Measurements from ENCODE around the gene COA1.

DNA sequence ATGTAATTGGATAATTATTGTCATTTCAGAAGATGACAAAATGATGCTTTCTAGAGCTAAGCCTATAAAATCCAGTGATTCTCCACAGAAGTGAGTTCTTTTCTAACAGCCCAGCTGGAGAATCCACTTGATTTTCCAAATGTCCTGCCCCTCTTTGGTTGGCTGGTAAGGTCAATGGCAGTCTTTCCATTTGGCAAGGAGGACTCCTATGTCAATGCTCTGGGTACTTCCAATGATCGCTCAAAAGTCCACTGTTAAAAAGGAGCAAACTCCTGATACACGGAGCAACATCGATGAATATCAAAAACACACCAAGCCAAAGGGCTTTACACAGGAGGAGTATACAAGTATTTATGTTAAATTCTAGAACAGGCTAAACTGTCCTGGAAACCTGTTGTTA lies 88.6 kb downstream of the COA1 start:
- TF ChIP-seq, protein P1, sequence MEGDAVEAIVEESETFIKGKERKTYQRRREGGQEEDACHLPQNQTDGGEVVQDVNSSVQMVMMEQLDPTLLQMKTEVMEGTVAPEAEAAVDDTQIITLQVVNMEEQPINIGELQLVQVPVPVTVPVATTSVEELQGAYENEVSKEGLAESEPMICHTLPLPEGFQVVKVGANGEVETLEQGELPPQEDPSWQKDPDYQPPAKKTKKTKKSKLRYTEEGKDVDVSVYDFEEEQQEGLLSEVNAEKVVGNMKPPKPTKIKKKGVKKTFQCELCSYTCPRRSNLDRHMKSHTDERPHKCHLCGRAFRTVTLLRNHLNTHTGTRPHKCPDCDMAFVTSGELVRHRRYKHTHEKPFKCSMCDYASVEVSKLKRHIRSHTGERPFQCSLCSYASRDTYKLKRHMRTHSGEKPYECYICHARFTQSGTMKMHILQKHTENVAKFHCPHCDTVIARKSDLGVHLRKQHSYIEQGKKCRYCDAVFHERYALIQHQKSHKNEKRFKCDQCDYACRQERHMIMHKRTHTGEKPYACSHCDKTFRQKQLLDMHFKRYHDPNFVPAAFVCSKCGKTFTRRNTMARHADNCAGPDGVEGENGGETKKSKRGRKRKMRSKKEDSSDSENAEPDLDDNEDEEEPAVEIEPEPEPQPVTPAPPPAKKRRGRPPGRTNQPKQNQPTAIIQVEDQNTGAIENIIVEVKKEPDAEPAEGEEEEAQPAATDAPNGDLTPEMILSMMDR (optimal IDR thresholded peaks at IDR 0.05 in 1 of 3, IDR thresholded peaks at IDR 0.05 in 1 of 3, conservative IDR thresholded peaks at IDR 0.05 in 1 of 3; ENCODE audit: extremely low read depth in 1 of 3, insufficient read depth in 2 of 3, low read length in 3 of 3), result no peak
- no peak for TF ChIP-seq EZH2 (IDR thresholded peaks at IDR 0.05; ENCODE audit: low read length)
